ENCODE data around the gene MCM3AP.
A peak's percentile ranks its signal among the peaks of the same experiment; 100 is the strongest.
"Not testable (repeated sequence)": the region's sequence is repeated elsewhere in the genome, so short reads cannot be mapped to it uniquely, and the experiment has no call there.

MCM3AP gene

DNA sequence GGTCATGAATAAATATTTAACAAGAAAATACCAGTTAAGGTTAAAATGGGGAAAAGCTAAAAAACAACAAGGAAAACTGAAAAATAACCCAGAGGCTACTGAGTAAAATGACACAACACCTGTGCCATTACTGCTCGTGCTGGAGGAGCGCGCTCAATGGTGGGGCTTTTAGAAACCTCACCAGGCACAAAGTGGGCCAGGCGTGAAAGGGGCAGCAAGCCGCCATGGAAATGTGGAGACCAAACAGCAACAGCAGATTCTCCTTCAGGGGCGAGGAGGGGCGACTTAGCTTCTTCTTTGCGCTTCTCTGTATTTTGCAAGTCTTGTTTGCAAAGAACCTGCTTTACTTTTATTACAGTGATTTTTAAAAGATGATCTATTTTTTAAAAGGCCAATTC, 82.2 kb downstream of the MCM3AP start:
- H3K27me3 ChIP-seq (ENCODE audit: control insufficient read depth, insufficient read depth, low read length) = no peaks in the 10 kb centered on the region
- no peaks in the 10 kb centered on the region for H3K4me1 ChIP-seq (ENCODE audit: control insufficient read depth, insufficient read depth, low read length)
- H3K4me3 ChIP-seq (ENCODE audit: low read length) = no peak overlapping the region
- no peak overlapping the region for H3K4me2 ChIP-seq (ENCODE audit: low read length)
- H3K36me3 ChIP-seq (ENCODE audit: insufficient read depth, low read length) = peaks cover 64% of the 10 kb centered on the region
- no peaks in the 10 kb centered on the region for H3K9me3 ChIP-seq (replicated peaks; ENCODE audit: low read length)
- no peak overlapping the region for H3K9ac ChIP-seq (ENCODE audit: low read depth, low read length)

DNA sequence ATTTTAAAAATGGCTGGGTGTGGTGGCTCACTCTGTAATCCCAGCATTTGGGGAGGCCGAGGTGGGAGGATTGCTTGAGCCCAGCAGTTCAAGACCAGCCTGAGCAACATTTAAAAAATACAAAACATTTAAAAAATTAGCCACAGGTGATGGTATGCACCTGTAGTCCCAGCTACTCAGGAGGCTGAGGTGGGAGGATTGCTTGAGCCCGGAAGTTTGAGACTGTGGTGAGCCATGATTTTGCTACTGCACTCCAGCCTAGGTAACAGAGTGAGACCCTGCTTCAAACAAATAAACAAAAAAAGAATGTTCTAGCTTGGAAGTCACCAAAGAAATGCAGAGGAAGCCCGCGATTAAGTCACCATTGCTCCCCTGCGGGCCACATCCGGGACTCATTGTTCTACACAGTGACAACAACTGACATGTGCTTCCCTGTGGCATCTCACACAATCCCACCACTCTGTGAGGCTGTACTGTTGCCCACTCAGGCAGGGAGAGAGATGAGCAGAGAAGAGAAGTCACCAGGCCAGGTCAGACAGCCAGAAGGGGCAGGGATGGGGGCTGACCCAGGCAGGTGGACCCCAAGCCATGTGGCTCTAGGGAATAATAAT, 82.7 kb downstream of the MCM3AP start:
- Histone ChIP-seq H3K4me1 (ENCODE audit: control insufficient read depth, insufficient read depth, low read length) (no peaks in the 10 kb centered on the region), H3K36me3 (ENCODE audit: insufficient read depth, low read length) (peaks cover 59% of the 10 kb centered on the region), H3K9ac (ENCODE audit: low read depth, low read length) (no peak overlapping the region), H3K4me2 (ENCODE audit: low read length) (no peak overlapping the region), H3K27me3 (ENCODE audit: control insufficient read depth, insufficient read depth, low read length) (no peaks in the 10 kb centered on the region), H3K4me3 (ENCODE audit: low read length) (no peak overlapping the region), H3K9me3 (replicated peaks; ENCODE audit: low read length) (no peaks in the 10 kb centered on the region)

DNA sequence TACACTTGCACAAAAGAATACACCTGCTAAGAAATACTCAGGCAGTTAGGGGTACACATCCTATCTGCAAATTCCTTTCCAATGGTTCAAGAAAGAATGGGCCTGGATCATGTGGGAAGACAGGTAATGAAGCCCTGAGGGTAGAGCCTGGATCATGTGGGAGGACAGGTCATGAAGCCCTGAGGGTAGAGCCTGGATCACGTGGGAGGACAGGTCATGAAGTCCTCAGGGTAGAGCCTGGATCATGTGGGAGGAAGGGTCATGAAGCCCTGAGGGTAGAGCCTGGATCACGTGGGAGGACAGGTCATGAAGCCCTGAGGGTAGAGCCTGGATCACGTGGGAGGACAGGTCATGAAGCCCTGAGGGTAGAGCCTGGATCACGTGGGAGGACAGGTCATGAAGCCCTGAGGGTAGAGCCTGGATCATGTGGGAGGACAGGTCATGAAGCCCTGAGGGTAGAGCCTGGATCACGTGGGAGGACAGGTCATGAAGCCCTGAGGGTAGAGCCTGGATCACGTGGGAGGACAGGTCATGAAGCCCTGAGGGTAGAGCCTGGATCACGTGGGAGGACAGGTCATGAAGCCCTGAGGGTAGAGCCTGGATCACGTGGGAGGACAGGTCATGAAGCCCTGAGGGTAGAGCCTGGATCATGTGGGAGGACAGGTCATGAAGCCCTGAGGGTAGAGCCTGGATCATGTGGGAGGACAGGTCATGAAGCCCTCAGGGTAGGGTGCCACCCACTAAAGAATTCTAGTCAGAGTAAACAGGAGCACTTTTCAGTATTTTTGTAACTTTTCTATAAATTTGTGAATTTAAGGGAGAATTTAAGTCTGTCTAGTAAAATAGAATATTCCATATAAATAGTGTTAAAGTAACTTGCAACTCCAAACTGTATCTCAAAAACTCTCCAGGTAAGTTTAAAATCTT, 84.3 kb downstream of the MCM3AP start:
- H3K9me3 ChIP-seq (replicated peaks; ENCODE audit: low read length); H3K9ac ChIP-seq (ENCODE audit: low read depth, low read length); H3K4me3 ChIP-seq (ENCODE audit: low read length); H3K4me2 ChIP-seq (ENCODE audit: low read length); H3K27me3 ChIP-seq (ENCODE audit: control insufficient read depth, insufficient read depth, low read length); H3K4me1 ChIP-seq (ENCODE audit: control insufficient read depth, insufficient read depth, low read length): not testable (repeated sequence)
- peaks cover 60% of the 10 kb centered on the region for H3K36me3 ChIP-seq (ENCODE audit: insufficient read depth, low read length)

DNA sequence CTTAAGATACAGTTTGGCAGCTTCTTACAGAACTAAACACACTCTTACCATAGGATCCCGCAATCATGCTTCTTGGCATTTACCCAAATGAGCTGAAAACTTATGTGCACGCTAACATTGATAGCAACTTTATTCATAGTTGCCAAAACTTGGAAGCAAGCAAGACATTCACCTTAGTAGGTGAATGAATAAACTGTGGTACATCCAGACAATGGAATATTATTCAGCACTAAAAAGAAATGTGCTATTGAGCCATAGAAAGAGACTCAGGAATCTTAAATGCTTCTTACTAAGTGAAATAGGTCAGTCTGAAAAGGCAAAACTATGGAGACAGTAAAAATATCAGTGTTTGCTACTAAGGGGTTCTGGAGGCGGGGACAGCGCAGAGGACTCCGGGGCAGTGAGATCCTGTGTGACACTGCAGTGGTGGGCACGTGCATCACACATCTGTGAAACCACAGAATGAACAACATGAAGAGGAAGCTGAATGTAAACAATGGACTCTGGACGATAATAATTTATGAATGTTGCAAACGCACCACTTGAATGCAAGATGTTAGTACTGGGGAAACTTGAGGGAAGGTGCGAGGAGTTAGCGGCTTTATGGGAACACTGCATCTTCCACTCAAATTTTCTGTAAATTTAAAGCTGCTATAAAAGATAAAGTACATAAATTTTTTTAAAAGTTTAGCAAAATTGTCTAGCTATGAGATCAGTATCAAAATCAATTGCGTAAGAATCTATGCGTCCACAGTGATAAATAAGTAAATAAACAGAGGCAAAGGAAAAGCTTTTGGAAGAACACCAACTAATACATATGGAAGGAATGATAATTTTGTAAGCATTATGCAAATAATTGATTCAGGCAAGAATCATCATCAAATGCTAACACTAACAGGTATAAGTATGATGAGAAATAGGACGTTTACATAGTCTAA, 85.7 kb downstream of the MCM3AP start:
- no peak overlapping the region for H3K4me3 ChIP-seq (ENCODE audit: low read length)
- H3K9me3 ChIP-seq (replicated peaks; ENCODE audit: low read length) = no peaks in the 10 kb centered on the region
- no peaks in the 10 kb centered on the region for H3K4me1 ChIP-seq (ENCODE audit: control insufficient read depth, insufficient read depth, low read length)
- H3K4me2 ChIP-seq (ENCODE audit: low read length) = no peak overlapping the region
- H3K27me3 ChIP-seq (ENCODE audit: control insufficient read depth, insufficient read depth, low read length) = no peaks in the 10 kb centered on the region
- H3K9ac ChIP-seq (ENCODE audit: low read depth, low read length) = no peak overlapping the region
- peaks cover 60% of the 10 kb centered on the region for H3K36me3 ChIP-seq (ENCODE audit: insufficient read depth, low read length)

DNA sequence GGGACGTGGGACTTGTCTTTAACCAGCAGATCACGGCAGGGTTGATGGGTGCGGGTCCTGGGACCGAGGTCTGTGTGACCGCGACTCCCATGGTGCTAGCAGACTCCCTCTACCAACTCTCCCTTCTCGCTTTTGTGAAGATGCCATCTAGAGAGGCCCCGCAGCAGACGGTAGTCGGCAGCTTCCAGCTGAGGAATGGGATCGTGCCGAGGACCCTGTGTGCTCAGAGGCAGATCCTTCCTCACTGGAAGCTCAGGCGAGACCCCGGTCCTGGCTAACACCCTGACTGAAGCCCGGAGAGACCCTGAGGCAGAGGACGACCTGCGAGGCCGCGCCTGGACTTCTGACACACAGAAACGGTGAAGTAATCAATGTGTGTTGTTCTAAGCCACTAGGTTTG, 88.7 kb downstream of the MCM3AP start:
- Histone ChIP-seq H3K36me3 (ENCODE audit: insufficient read depth, low read length) (peaks cover 62% of the 10 kb centered on the region), H3K4me1 (ENCODE audit: control insufficient read depth, insufficient read depth, low read length) (peaks cover under 1% of the 10 kb centered on the region), H3K9me3 (replicated peaks; ENCODE audit: low read length) (no peaks in the 10 kb centered on the region), H3K4me3 (ENCODE audit: low read length) (no peak overlapping the region), H3K4me2 (ENCODE audit: low read length) (no peak overlapping the region), H3K9ac (ENCODE audit: low read depth, low read length) (no peak overlapping the region), H3K27me3 (ENCODE audit: control insufficient read depth, insufficient read depth, low read length) (no peaks in the 10 kb centered on the region)

DNA sequence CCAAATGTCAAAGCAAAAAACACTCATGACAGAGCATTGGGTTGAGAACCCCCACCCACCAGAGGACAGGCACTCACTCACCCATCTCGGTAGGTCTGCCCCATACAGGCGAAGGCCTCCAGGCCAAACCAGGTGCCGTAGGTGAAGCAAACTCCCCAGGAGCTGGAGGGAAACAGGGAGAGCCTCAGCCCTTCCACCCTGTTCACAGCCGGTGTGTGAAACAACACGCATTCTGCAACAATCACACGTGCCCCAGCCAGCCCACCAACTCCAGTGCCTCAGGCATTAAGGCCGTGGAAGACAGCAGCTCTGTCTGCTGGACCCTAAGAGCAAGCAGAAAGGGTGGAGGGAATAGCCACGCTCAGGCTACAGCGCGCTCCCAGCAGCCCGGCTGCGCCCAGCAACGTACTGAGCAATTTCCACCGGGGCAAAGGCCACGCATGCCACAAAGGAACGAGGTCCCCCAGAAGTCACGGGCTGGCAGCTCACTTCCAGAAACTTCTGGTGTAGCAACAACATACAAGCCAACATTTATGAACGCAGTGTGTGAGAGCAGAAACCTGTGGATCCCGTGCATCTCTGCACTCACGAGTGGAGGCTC, 89.7 kb downstream of the MCM3AP start:
- Histone ChIP-seq H3K4me2 (ENCODE audit: low read length) (no peak overlapping the region), H3K4me3 (ENCODE audit: low read length) (no peak overlapping the region), H3K9ac (ENCODE audit: low read depth, low read length) (no peak overlapping the region), H3K9me3 (replicated peaks; ENCODE audit: low read length) (no peaks in the 10 kb centered on the region), H3K36me3 (ENCODE audit: insufficient read depth, low read length) (peaks cover 64% of the 10 kb centered on the region), H3K4me1 (ENCODE audit: control insufficient read depth, insufficient read depth, low read length) (peaks cover 11% of the 10 kb centered on the region), H3K27me3 (ENCODE audit: control insufficient read depth, insufficient read depth, low read length) (no peaks in the 10 kb centered on the region)

DNA sequence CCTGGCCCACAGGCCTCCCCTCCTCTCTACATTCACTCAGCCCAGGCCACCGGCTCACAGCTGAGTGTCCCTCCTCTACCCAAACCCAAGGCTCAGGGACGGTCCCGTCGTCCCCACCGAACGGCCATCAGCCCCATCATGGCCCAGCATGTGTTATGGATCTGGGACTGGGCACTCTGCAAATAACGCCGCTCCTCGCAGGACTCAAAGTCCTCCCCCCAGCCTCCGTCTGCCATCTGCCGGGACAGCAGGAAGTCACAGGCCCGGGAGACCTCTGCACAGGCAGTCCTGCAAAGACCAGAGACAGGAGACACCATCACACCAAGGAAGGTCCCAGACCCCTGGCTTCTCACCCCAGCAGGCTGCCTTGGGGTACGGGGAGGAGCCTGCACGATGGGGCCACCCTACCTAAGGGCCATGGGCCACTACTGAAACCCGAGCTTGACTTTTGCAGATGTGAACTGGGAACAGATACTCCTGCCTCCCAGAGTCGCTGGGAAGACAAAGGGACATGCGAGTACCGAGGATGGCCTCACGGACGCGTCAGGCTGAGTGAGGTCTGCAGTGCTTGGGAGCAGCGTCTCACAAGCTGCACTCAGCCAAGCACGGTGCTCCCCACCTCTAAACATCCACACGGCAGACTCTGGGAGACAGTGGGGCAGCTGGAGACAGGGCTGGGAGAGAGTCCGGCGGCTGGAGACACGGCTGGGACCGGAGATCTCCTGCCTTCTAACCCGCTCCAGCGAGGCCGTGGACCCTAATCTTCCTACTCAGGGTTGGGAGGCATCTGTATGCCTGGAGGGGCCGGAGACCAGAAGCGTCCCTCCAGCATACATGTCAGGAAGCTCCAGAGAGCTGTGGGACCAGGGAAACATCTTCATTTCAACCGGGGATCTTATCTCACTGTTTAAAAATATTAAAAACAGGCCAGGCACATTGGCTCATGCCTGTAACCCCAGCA, 90.8 kb downstream of the MCM3AP start:
- H3K9ac ChIP-seq (ENCODE audit: low read depth, low read length) = no peak overlapping the region
- H3K4me2 ChIP-seq (ENCODE audit: low read length) = no peak overlapping the region
- no peaks in the 10 kb centered on the region for H3K27me3 ChIP-seq (ENCODE audit: control insufficient read depth, insufficient read depth, low read length)
- no peaks in the 10 kb centered on the region for H3K9me3 ChIP-seq (replicated peaks; ENCODE audit: low read length)
- H3K4me1 ChIP-seq (ENCODE audit: control insufficient read depth, insufficient read depth, low read length) = peaks cover 18% of the 10 kb centered on the region
- peaks cover 63% of the 10 kb centered on the region for H3K36me3 ChIP-seq (ENCODE audit: insufficient read depth, low read length)
- no peak overlapping the region for H3K4me3 ChIP-seq (ENCODE audit: low read length)

DNA sequence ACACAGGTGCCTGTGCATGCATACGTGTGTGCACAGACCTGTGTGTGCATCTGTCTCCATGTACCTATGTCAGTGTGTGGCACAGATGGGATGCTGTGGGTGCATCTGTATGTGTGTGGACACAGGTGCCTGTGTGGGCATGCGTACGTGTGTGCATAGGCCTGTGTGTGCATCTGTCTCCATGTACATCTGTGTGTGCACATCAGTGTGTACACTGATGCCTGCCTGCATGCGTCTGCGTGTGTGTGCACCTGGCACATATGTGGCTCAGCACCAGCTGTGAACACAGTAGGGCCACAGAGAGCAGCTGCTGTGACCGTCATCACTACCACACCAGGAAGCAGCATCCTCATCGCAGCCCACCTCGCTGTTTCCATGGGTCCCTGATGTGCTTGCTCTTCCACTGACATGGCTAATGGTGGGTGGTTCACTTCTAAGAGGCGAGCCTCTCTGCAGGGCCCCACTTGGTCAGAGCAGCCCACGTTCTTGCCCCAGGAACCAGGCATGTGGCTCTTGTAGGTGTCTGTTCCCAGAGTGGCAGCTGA, 91.5 kb downstream of the MCM3AP start:
- no peak overlapping the region for H3K9ac ChIP-seq (ENCODE audit: low read depth, low read length)
- no peak overlapping the region for H3K4me2 ChIP-seq (ENCODE audit: low read length)
- H3K9me3 ChIP-seq (replicated peaks; ENCODE audit: low read length) = no peaks in the 10 kb centered on the region
- H3K4me3 ChIP-seq (ENCODE audit: low read length) = no peak overlapping the region
- H3K36me3 ChIP-seq (ENCODE audit: insufficient read depth, low read length) = peaks cover 63% of the 10 kb centered on the region
- H3K4me1 ChIP-seq (ENCODE audit: control insufficient read depth, insufficient read depth, low read length) = peaks cover 25% of the 10 kb centered on the region
- no peaks in the 10 kb centered on the region for H3K27me3 ChIP-seq (ENCODE audit: control insufficient read depth, insufficient read depth, low read length)

DNA sequence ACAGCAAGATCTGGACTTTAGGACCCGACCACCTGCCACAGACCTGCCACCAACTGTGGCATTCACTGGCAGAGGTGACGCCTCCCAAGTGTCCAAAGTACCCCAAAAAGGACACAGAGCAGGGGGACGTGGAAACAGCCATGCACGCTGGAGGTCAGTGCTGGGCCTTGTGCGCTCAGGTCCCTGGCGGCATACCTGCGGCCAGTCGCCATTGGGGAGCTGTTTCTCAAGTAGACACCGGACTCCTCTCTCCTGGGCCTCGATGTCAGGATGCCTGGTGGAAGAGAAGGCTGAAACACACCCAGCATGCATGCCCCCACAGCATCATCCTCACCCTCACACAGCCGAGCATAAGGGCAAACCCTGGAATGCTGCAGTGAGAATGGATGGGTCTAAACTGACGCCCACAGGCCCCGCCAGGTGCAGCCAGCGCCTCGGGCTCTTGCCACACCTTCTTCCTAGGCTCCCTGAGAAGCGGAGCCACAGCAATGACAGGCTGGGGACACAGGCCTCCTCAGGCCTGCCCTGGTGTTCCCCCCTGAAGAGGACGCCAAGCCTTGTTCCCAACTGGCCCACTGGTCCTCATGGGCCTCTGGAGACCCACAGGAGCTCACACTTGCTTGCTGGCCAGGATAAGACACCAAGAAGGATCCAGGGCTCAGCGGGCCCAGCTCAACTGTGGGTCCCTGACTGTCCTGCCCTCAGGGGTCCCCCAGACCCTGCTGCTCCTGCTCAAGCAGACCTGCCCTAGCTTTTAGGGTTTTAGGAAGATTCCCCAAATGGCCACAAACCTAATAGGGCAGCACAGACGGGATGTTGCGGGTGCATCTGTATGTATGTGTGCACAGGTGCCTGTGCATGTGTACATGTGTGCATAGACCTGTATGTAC, 93.5 kb downstream of the MCM3AP start:
- Histone ChIP-seq H3K4me2 (ENCODE audit: low read length) (peak overlapping the region; percentile 31), H3K4me1 (ENCODE audit: control insufficient read depth, insufficient read depth, low read length) (peaks cover 37% of the 10 kb centered on the region), H3K4me3 (ENCODE audit: low read length) (no peak overlapping the region), H3K9me3 (replicated peaks; ENCODE audit: low read length) (no peaks in the 10 kb centered on the region), H3K9ac (ENCODE audit: low read depth, low read length) (no peak overlapping the region), H3K36me3 (ENCODE audit: insufficient read depth, low read length) (peaks cover 58% of the 10 kb centered on the region), H3K27me3 (ENCODE audit: control insufficient read depth, insufficient read depth, low read length) (no peaks in the 10 kb centered on the region)

Measured in skeletal muscle satellite cell (primary cell).